HCT116 (cell line): ENCODE data around the gene CARD10. TPM values are rescaled to one million over a fixed set of nuclear protein-coding genes. Genes with fewer than 3 reads are reported as not detected.

Source experiments
- ATAC-seq: fragments of 200-7000 bp; cut with Tn5 transposase; 2 replicates; pipeline ENCODE4 v1.9.1; 2020; ENCODE audit warnings: mild to moderate bottlenecking, moderate library complexity
- BruUV-seq: library from RNA; stranded (reverse); fragments of 400-500 nt; replicated peaks from 2 replicates; lab custom pipeline; 2021; lab: Mats Ljungman, UMichigan
- CTCF ChIA-PET: fragments of 300-600 bp; sonication (Branson Sonifier 250); formaldehyde crosslinking; loops from one replicate; lab custom pipeline; 2021; ENCODE audit warnings: antibody characterized with exemption; lab: Charles Lee
- POLR2A ChIA-PET: fragments of 300-600, 350-600 bp; sonication (Branson Sonifier 250); formaldehyde crosslinking; loops from one replicate; lab custom pipeline; 2021; ENCODE audit warnings: antibody characterized with exemption; lab: Charles Lee
- RAD21 ChIA-PET, 2 experiments: fragments of 300-600 bp; sonication (Branson Sonifier 250); formaldehyde crosslinking; loops; one replicate each; lab custom pipeline; 2023; ENCODE audit warnings: low total read pairs in 2 of 2; ENCODE audit not compliant: uncharacterized antibody in 2 of 2, unreplicated experiment in 2 of 2, low non-redundant PET in 1 of 2; lab: Charles Lee
- DNase-seq: peaks from one replicate; pipeline ENCODE4 v3.0.0-alpha.2; 2010; ENCODE audit warnings: low read depth, low spot score
- H2AFZ ChIP-seq: fragments of 200-600 bp; shearing (Covaris generic), sonication (generic); 2 replicates; pipeline ENCODE4 v1.6.1; 2017; ENCODE audit warnings: low read depth, mixed run types, mixed read lengths, antibody characterized with exemption, low read length; ENCODE audit not compliant: poor library complexity, severe bottlenecking
- H3K27ac ChIP-seq: 2 replicates; pipeline ENCODE4 v1.5.1; 2012; ENCODE audit warnings: low read depth, low read length
- H3K27me3 ChIP-seq: fragments of 200-600 bp; sonication (generic); 2 replicates; pipeline ENCODE4 v1.6.1; 2016; ENCODE audit warnings: mixed run types, low read length, mixed read lengths; ENCODE audit not compliant: insufficient read depth
- H3K36me3 ChIP-seq, 2 experiments: fragments of 200-500 bp in 1 of 2; fragments of 200-600 bp in 1 of 2; sonication (Bioruptor generic) in 1 of 2; sonication (generic) in 1 of 2; 2 replicates each; pipeline versions ENCODE4 v1.5.1 to v1.6.1; 2014 to 2016; ENCODE audit warnings: low read length in 2 of 2, inconsistent platforms in 1 of 2, mixed read lengths in 1 of 2, mixed run types in 1 of 2; ENCODE audit not compliant: insufficient read depth in 2 of 2, control insufficient read depth in 1 of 2
- H3K4me1 ChIP-seq, 2 experiments: fragments of 200-600 bp in 1 of 2; sonication (generic) in 1 of 2; 2 replicates each; pipeline versions ENCODE4 v1.5.1 to v1.6.1; 2012 to 2017; ENCODE audit warnings: low read length in 2 of 2, inconsistent platforms in 1 of 2, mild to moderate bottlenecking in 1 of 2, mixed read lengths in 1 of 2, mixed run types in 1 of 2, moderate library complexity in 1 of 2; ENCODE audit not compliant: insufficient read depth in 2 of 2, control insufficient read depth in 1 of 2
- H3K4me2 ChIP-seq: fragments of 200-600 bp; sonication (generic); 2 replicates; pipeline ENCODE4 v1.6.1; 2017; ENCODE audit warnings: mixed run types, low read length, mixed read lengths
- H3K4me3 ChIP-seq, 2 experiments: fragments of 200-600 bp in 1 of 2; sonication (generic) in 1 of 2; replicated peaks in 1 of 2; 2 replicates each; pipeline ENCODE4 v1.5.1; 2011 to 2016; ENCODE audit warnings: low read length in 2 of 2, control low read depth in 1 of 2, low read depth in 1 of 2, mild to moderate bottlenecking in 1 of 2, mixed read lengths in 1 of 2, mixed run types in 1 of 2
- H3K79me2 ChIP-seq: fragments of 200-600 bp; sonication (generic); 2 replicates; pipeline ENCODE4 v1.6.1; 2017; ENCODE audit warnings: mild to moderate bottlenecking, mixed run types, low read length, moderate library complexity, mixed read lengths; ENCODE audit not compliant: insufficient read depth
- H3K9ac ChIP-seq: fragments of 200-600 bp; sonication (generic); 2 replicates; pipeline ENCODE4 v1.6.1; 2016; ENCODE audit warnings: low read length, mixed read lengths
- H3K9me2 ChIP-seq: fragments of 200-600 bp; sonication (generic), shearing (Covaris generic); 2 replicates; pipeline ENCODE4 v1.6.1; 2017; ENCODE audit warnings: mixed run types, mild to moderate bottlenecking, moderate library complexity; ENCODE audit not compliant: insufficient read depth
- H3K9me3 ChIP-seq, 2 experiments: fragments of 200-500 bp in 1 of 2; fragments of 200-600 bp in 1 of 2; sonication (Bioruptor generic) in 1 of 2; sonication (generic) in 1 of 2; 2 replicates each; pipeline ENCODE4 v1.6.1; 2014 to 2017; ENCODE audit warnings: low read length in 2 of 2, mixed read lengths in 2 of 2, inconsistent platforms in 1 of 2, low read depth in 1 of 2, mild to moderate bottlenecking in 1 of 2, mixed run types in 1 of 2, moderate library complexity in 1 of 2; ENCODE audit not compliant: control insufficient read depth in 1 of 2, insufficient read depth in 1 of 2
- H4K20me1 ChIP-seq: fragments of 200-600 bp; sonication (generic), shearing (Covaris generic); 2 replicates; pipeline ENCODE4 v1.6.1; 2017; ENCODE audit warnings: mixed run types, mild to moderate bottlenecking, moderate library complexity; ENCODE audit not compliant: insufficient read depth
- CBX3 ChIP-seq: IDR thresholded peaks from 2 replicates; pipeline ENCODE4 v1.6.1; 2012; ENCODE audit warnings: low read depth
- CEBPB ChIP-seq: IDR thresholded peaks from 2 replicates; pipeline ENCODE4 v1.6.1; 2012; ENCODE audit warnings: low read depth
- CTCF ChIP-seq, 3 experiments: fragments of 200-600 bp in 1 of 3; sonication (generic) in 1 of 3; IDR thresholded peaks in 2 of 3; conservative IDR thresholded peaks in 1 of 3; 2 replicates each; pipeline ENCODE4 v1.5.1; 2012 to 2017; ENCODE audit warnings: low read depth in 2 of 3, low read length in 2 of 3, antibody characterized with exemption in 1 of 3, borderline replicate concordance in 1 of 3, control low read depth in 1 of 3, mild to moderate bottlenecking in 1 of 3, mixed read lengths in 1 of 3, mixed run types in 1 of 3, moderate library complexity in 1 of 3; ENCODE audit not compliant: insufficient read depth in 1 of 3
- EGR1 ChIP-seq: IDR thresholded peaks from 2 replicates; pipeline ENCODE4 v1.6.1; 2012; ENCODE audit warnings: low read depth
- ELF1 ChIP-seq: IDR thresholded peaks from 2 replicates; pipeline ENCODE4 v1.6.1; 2012; ENCODE audit warnings: low read depth, borderline replicate concordance
- EZH2 ChIP-seq: fragments of 200-600 bp; sonication (generic); IDR thresholded peaks from 2 replicates; pipeline ENCODE4 v1.6.1; 2017; ENCODE audit warnings: antibody characterized with exemption, mixed run types
- FOSL1 ChIP-seq: IDR thresholded peaks from 2 replicates; pipeline ENCODE4 v1.6.1; 2012; ENCODE audit warnings: low read depth
- JUND ChIP-seq: IDR thresholded peaks from 2 replicates; pipeline ENCODE4 v1.6.1; 2012
- POLR2AphosphoS5 ChIP-seq: IDR thresholded peaks from 2 replicates; pipeline ENCODE4 v1.6.1; 2011; ENCODE audit warnings: mild to moderate bottlenecking, low read depth, low read length, moderate library complexity
- RAD21 ChIP-seq: IDR thresholded peaks from 2 replicates; pipeline ENCODE4 v1.6.1; 2012; ENCODE audit warnings: low read depth, mild to moderate bottlenecking
- SIN3A ChIP-seq: IDR thresholded peaks from 2 replicates; pipeline ENCODE4 v1.6.1; 2012; ENCODE audit warnings: low read depth
- SP1 ChIP-seq: IDR thresholded peaks from 2 replicates; pipeline ENCODE4 v1.6.1; 2012; ENCODE audit warnings: low read depth
- SRF ChIP-seq: IDR thresholded peaks from 2 replicates; pipeline ENCODE4 v1.6.1; 2012; ENCODE audit warnings: low read depth
- TCF7L2 ChIP-seq: IDR thresholded peaks from 2 replicates; pipeline ENCODE4 v1.7.0; 2011; ENCODE audit warnings: borderline replicate concordance, inconsistent platforms; ENCODE audit not compliant: insufficient read depth, insufficient read length; ENCODE audit errors: extremely low read depth
- YY1 ChIP-seq: IDR thresholded peaks from 2 replicates; pipeline ENCODE4 v1.6.1; 2011; ENCODE audit warnings: low read length, low read depth, moderate library complexity, mild to moderate bottlenecking; ENCODE audit not compliant: insufficient replicate concordance; ENCODE audit errors: extremely low read depth
- ZNF274 ChIP-seq: fragments of 200-500 bp; sonication (Bioruptor generic); IDR thresholded peaks from 2 replicates; pipeline ENCODE4 v1.6.1; 2014; ENCODE audit warnings: mild to moderate bottlenecking, low read depth, low read length, inconsistent platforms
- intact Hi-C: fragments of 100-400 bp; cut with micrococcal nuclease; formaldehyde crosslinking; loops from 2 replicates; pipeline ENCODE4 v1.10.0; 2022
- total RNA-seq: library from RNA; stranded (reverse); gene quantifications from one replicate; pipeline ENCODE4 v1.2.1, GENCODE V29; 2021; ENCODE audit not compliant: unreplicated experiment
- TF ChIP-seq, protein P1 (sequence below): IDR thresholded peaks from 2 replicates; pipeline ENCODE4 v1.6.1; 2011; ENCODE audit warnings: mild to moderate bottlenecking, low read length, moderate library complexity; ENCODE audit not compliant: insufficient replicate concordance; ENCODE audit errors: extremely low read depth
- TF ChIP-seq, protein P2 (sequence below): IDR thresholded peaks from 2 replicates; pipeline ENCODE4 v1.6.1; 2012
- TF ChIP-seq, protein P3 (sequence below): IDR thresholded peaks from 2 replicates; pipeline ENCODE4 v1.6.1; 2012

CARD10 gene
- total RNA-seq, 1 experiment from 2014 or later, result 32.0 TPM

- no peaks in the 10 kb centered on the region for H4K20me1 ChIP-seq
- no peaks in the 10 kb centered on the region for H3K9me3 ChIP-seq
- no peaks in the 10 kb centered on the region for H3K9me2 ChIP-seq
- CTCF ChIA-PET, result interaction anchor here (0.9 to 8.1 kb wide), 9 partner anchors 13 to 196 kb away, joined by 3 to 147 read pairs (median 5); no protein-coding TSS in a partner anchor
- intact Hi-C loops, result loop anchor here (1.0 kb wide), 1 partner anchor 23 kb away; no protein-coding TSS in a partner anchor
- peak overlapping the region; percentile 96 for H3K27ac ChIP-seq
- H3K79me2 ChIP-seq, result no peaks in the 10 kb centered on the region
- peak overlapping the region; percentile 65 for H3K4me2 ChIP-seq
- peak overlapping the region; percentile 65 for H3K9ac ChIP-seq
- no peaks in the 10 kb centered on the region for H3K36me3 ChIP-seq
- H3K4me1 ChIP-seq, result peaks cover 53 to 80% of the 10 kb centered on the region in 2 experiments
- POLR2A ChIA-PET, result interaction anchor here (0.8 to 5.5 kb wide), 9 partner anchors 10 to 138 kb away, joined by 3 to 54 read pairs (median 4); no protein-coding TSS in a partner anchor
- H3K27me3 ChIP-seq, result no peaks in the 10 kb centered on the region
- H2AFZ ChIP-seq, result no peak overlapping the region
- BruUV-seq, result TSS peak; percentile 74
- DNase-seq (peak; percentile 85), ATAC-seq (peak; percentile 49)
- RAD21 ChIA-PET, result interaction anchor here (0.6 to 6.7 kb wide), 4 partner anchors 14 to 138 kb away, joined by 3 to 63 read pairs (median 30); no protein-coding TSS in a partner anchor
- H3K4me3 ChIP-seq, result peak overlapping the region; percentile 9 to 31; a peak in 2 of 4 replicates
- TF ChIP-seq, protein P1, sequence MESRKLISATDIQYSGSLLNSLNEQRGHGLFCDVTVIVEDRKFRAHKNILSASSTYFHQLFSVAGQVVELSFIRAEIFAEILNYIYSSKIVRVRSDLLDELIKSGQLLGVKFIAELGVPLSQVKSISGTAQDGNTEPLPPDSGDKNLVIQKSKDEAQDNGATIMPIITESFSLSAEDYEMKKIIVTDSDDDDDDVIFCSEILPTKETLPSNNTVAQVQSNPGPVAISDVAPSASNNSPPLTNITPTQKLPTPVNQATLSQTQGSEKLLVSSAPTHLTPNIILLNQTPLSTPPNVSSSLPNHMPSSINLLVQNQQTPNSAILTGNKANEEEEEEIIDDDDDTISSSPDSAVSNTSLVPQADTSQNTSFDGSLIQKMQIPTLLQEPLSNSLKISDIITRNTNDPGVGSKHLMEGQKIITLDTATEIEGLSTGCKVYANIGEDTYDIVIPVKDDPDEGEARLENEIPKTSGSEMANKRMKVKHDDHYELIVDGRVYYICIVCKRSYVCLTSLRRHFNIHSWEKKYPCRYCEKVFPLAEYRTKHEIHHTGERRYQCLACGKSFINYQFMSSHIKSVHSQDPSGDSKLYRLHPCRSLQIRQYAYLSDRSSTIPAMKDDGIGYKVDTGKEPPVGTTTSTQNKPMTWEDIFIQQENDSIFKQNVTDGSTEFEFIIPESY, result no peak
- no peak for TF ChIP-seq ZNF274
- TF ChIP-seq CEBPB, result peak; percentile 62; the same call in 1 of the 2 replicates
- no peak; the same call in 1 of the 2 replicates for TF ChIP-seq ELF1
- no peak for TF ChIP-seq EZH2
- TF ChIP-seq CTCF (IDR thresholded peaks at IDR 0.05 in 2 of 3, conservative IDR thresholded peaks at IDR 0.05 in 1 of 3; ENCODE audit: borderline replicate concordance in 1 of 3, insufficient read depth in 1 of 3, low read depth in 2 of 3, low read length in 2 of 3), result no peak; a peak in 1 of 6 replicates
- TF ChIP-seq TCF7L2, result peak; percentile 39
- TF ChIP-seq POLR2AphosphoS5, result peak; percentile 42; the same call in 1 of the 2 replicates
- TF ChIP-seq, protein P2, sequence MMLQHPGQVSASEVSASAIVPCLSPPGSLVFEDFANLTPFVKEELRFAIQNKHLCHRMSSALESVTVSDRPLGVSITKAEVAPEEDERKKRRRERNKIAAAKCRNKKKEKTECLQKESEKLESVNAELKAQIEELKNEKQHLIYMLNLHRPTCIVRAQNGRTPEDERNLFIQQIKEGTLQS, result no peak
- TF ChIP-seq EGR1, result no peak
- peak; percentile 10 for TF ChIP-seq YY1
- no peak; the same call in 1 of the 2 replicates for TF ChIP-seq SRF
- TF ChIP-seq CBX3, result peak; percentile 94
- peak; percentile 88 for TF ChIP-seq JUND
- peak; percentile 29; the same call in 1 of the 2 replicates for TF ChIP-seq RAD21
- TF ChIP-seq SP1, result peak; percentile 92
- TF ChIP-seq, protein P3, sequence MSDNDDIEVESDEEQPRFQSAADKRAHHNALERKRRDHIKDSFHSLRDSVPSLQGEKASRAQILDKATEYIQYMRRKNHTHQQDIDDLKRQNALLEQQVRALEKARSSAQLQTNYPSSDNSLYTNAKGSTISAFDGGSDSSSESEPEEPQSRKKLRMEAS, result peak; percentile 91
- TF ChIP-seq SIN3A, result peak; percentile 63; the same call in 1 of the 2 replicates
- TF ChIP-seq FOSL1, result peak; percentile 88
Observed at GRCh38 chr22:37454857-37455686, 64.1 kb downstream of the CARD10 start.
